Activated naive CD8-positive, alpha-beta T cell treated with anti-CD3 and anti-CD28 coated beads for 36 hours (primary cell): ENCODE data around the gene AK1. TPM values are rescaled to one million over a fixed set of nuclear protein-coding genes. Genes with fewer than 3 reads are reported as not detected.

Source experiments
- DNase-seq: peaks from one replicate; pipeline ENCODE4 v3.0.0; 2021
- H3K27ac Mint-ChIP-seq: one replicate; pipeline ENCODE4 v1.8.0; 2022; ENCODE audit warnings: mild to moderate bottlenecking, moderate library complexity, mixed read lengths
- H3K27me3 Mint-ChIP-seq: one replicate; pipeline ENCODE4 v1.8.0; 2022; ENCODE audit warnings: mild to moderate bottlenecking, mixed read lengths
- H3K36me3 Mint-ChIP-seq: one replicate; pipeline ENCODE4 v1.8.0; 2021; ENCODE audit warnings: mild to moderate bottlenecking, mixed read lengths
- H3K4me1 Mint-ChIP-seq: one replicate; pipeline ENCODE4 v1.8.0; 2021; ENCODE audit warnings: mixed read lengths
- H3K4me3 Mint-ChIP-seq: one replicate; pipeline ENCODE4 v1.8.0; 2022; ENCODE audit warnings: mild to moderate bottlenecking, moderate library complexity, mixed read lengths
- H3K9me3 Mint-ChIP-seq: one replicate; pipeline ENCODE4 v1.8.0; 2022; ENCODE audit warnings: mixed read lengths
- total RNA-seq, 2 experiments: library from RNA; stranded (reverse); gene quantifications; one replicate each; pipeline ENCODE4 v1.2.3, GENCODE V29; 2021

AK1 gene
- 10 to 100 TPM in 1 of 2 experiments, 1 to 10 TPM in 1; 9.9 to 11.7 TPM for total RNA-seq

GRCh38 chr9:127877566-127877998, at the start of gene AK1:
TSS of gene AK1 (minus strand) at chr9:127877675. CDS start at chr9:127874617, 3,058 bp downstream.
- H3K27ac Mint-ChIP-seq = peak within 1 kb of the TSS; percentile 54
- H3K36me3 Mint-ChIP-seq = peaks cover 2% of the 10 kb centered on the region
- no peak for DNase-seq
- H3K9me3 Mint-ChIP-seq = no peaks in the 10 kb centered on the region
- peak within 1 kb of the TSS; percentile 48 for H3K4me3 Mint-ChIP-seq
- H3K4me1 Mint-ChIP-seq = peaks cover 9% of the 10 kb centered on the region
- peaks cover 8% of the 10 kb centered on the region for H3K27me3 Mint-ChIP-seq

- Mint-ChIP-seq H3K36me3 (no peaks in the 10 kb centered on the region), H3K4me3 (peak overlapping the region; percentile 75), H3K4me1 (peaks cover 19% of the 10 kb centered on the region), H3K27me3 (peaks cover 5% of the 10 kb centered on the region), H3K27ac (no peak overlapping the region), H3K9me3 (no peaks in the 10 kb centered on the region)
- DNase-seq = no peak
Observed at GRCh38 chr9:127926906-127927200, 49.4 kb upstream of the AK1 start.

GRCh38 chr9:127925959-127926905, 48.8 kb upstream of the AK1 start:
- DNase-seq = no peak
- H3K27me3 Mint-ChIP-seq = peaks cover 5% of the 10 kb centered on the region
- H3K9me3 Mint-ChIP-seq = no peaks in the 10 kb centered on the region
- no peaks in the 10 kb centered on the region for H3K36me3 Mint-ChIP-seq
- peaks cover 17% of the 10 kb centered on the region for H3K4me1 Mint-ChIP-seq
- peak overlapping the region; percentile 37 for H3K4me3 Mint-ChIP-seq
- no peak overlapping the region for H3K27ac Mint-ChIP-seq

GRCh38 chr9:127924736-127925444, 47.4 kb upstream of the AK1 start:
- no peaks in the 10 kb centered on the region for H3K36me3 Mint-ChIP-seq
- H3K27ac Mint-ChIP-seq = no peak overlapping the region
- no peaks in the 10 kb centered on the region for H3K9me3 Mint-ChIP-seq
- no peak for DNase-seq
- peaks cover 13% of the 10 kb centered on the region for H3K4me1 Mint-ChIP-seq
- no peak overlapping the region for H3K4me3 Mint-ChIP-seq
- H3K27me3 Mint-ChIP-seq = peaks cover 5% of the 10 kb centered on the region

- Mint-ChIP-seq H3K27me3 (peaks cover 5% of the 10 kb centered on the region), H3K4me1 (peaks cover 21% of the 10 kb centered on the region), H3K9me3 (no peaks in the 10 kb centered on the region), H3K36me3 (no peaks in the 10 kb centered on the region), H3K27ac (no peak overlapping the region), H3K4me3 (no peak overlapping the region)
- no peak for DNase-seq
Observed at GRCh38 chr9:127923771-127924170, 46.3 kb upstream of the AK1 start.

GRCh38 chr9:127923046-127923445, 45.6 kb upstream of the AK1 start:
- no peak overlapping the region for H3K27ac Mint-ChIP-seq
- no peak for DNase-seq
- H3K4me3 Mint-ChIP-seq = no peak overlapping the region
- peaks cover 5% of the 10 kb centered on the region for H3K27me3 Mint-ChIP-seq
- H3K4me1 Mint-ChIP-seq = peaks cover 26% of the 10 kb centered on the region
- H3K36me3 Mint-ChIP-seq = no peaks in the 10 kb centered on the region
- H3K9me3 Mint-ChIP-seq = no peaks in the 10 kb centered on the region

- Mint-ChIP-seq H3K27ac (no peak overlapping the region), H3K36me3 (no peaks in the 10 kb centered on the region), H3K4me3 (peak overlapping the region; percentile 47), H3K9me3 (no peaks in the 10 kb centered on the region), H3K27me3 (peaks cover 5% of the 10 kb centered on the region), H3K4me1 (peaks cover 35% of the 10 kb centered on the region)
- DNase-seq = peak; percentile 72
Observed at GRCh38 chr9:127921557-127922120, 44.2 kb upstream of the AK1 start.

- Mint-ChIP-seq H3K36me3 (no peaks in the 10 kb centered on the region), H3K4me3 (no peak overlapping the region), H3K27me3 (peaks cover under 1% of the 10 kb centered on the region), H3K27ac (no peak overlapping the region), H3K4me1 (peaks cover 35% of the 10 kb centered on the region), H3K9me3 (no peaks in the 10 kb centered on the region)
- DNase-seq = no peak
Observed at GRCh38 chr9:127920794-127921193, 43.3 kb upstream of the AK1 start.

- no peaks in the 10 kb centered on the region for H3K36me3 Mint-ChIP-seq
- peak overlapping the region; percentile 3 for H3K27ac Mint-ChIP-seq
- peak; percentile 54 for DNase-seq
- no peaks in the 10 kb centered on the region for H3K27me3 Mint-ChIP-seq
- H3K9me3 Mint-ChIP-seq = no peaks in the 10 kb centered on the region
- peaks cover 42% of the 10 kb centered on the region for H3K4me1 Mint-ChIP-seq
- H3K4me3 Mint-ChIP-seq = no peak overlapping the region
Observed at GRCh38 chr9:127919253-127919815, 41.9 kb upstream of the AK1 start.

- Mint-ChIP-seq H3K36me3 (peaks cover 6% of the 10 kb centered on the region), H3K9me3 (no peaks in the 10 kb centered on the region), H3K4me3 (no peak overlapping the region), H3K4me1 (peaks cover 47% of the 10 kb centered on the region), H3K27me3 (no peaks in the 10 kb centered on the region), H3K27ac (peak overlapping the region; percentile 13)
- no peak for DNase-seq
Observed at GRCh38 chr9:127918183-127919107, 41.0 kb upstream of the AK1 start.

GRCh38 chr9:127917603-127918002, 40.1 kb upstream of the AK1 start:
- no peaks in the 10 kb centered on the region for H3K9me3 Mint-ChIP-seq
- no peak for DNase-seq
- peaks cover 11% of the 10 kb centered on the region for H3K36me3 Mint-ChIP-seq
- no peaks in the 10 kb centered on the region for H3K27me3 Mint-ChIP-seq
- H3K4me1 Mint-ChIP-seq = peaks cover 52% of the 10 kb centered on the region
- peak overlapping the region; percentile 67 for H3K27ac Mint-ChIP-seq
- H3K4me3 Mint-ChIP-seq = peak overlapping the region; percentile 81

- no peaks in the 10 kb centered on the region for H3K9me3 Mint-ChIP-seq
- H3K27ac Mint-ChIP-seq = peak within 1 kb of the TSS; percentile 96
- H3K4me1 Mint-ChIP-seq = peaks cover 55% of the 10 kb centered on the region
- H3K36me3 Mint-ChIP-seq = peaks cover 15% of the 10 kb centered on the region
- DNase-seq = peak; percentile 95
- peak within 1 kb of the TSS; percentile 89 for H3K4me3 Mint-ChIP-seq
- H3K27me3 Mint-ChIP-seq = no peaks in the 10 kb centered on the region
Observed at GRCh38 chr9:127916720-127917581, 39.5 kb upstream of the AK1 start, which contains the start of gene ST6GALNAC4. TSS of gene ST6GALNAC4 (minus strand) at chr9:127917041. CDS start at chr9:127916419, 622 bp downstream.
